ENCODE measurements around the gene RASA2. TPM values are rescaled to one million over a fixed set of nuclear protein-coding genes. Genes with fewer than 3 reads are reported as not detected.

The RASA2 gene
- total and polyA plus RNA-seq, 4 donors: 6.9 to 26.1 (median 16.6) TPM

DNA sequence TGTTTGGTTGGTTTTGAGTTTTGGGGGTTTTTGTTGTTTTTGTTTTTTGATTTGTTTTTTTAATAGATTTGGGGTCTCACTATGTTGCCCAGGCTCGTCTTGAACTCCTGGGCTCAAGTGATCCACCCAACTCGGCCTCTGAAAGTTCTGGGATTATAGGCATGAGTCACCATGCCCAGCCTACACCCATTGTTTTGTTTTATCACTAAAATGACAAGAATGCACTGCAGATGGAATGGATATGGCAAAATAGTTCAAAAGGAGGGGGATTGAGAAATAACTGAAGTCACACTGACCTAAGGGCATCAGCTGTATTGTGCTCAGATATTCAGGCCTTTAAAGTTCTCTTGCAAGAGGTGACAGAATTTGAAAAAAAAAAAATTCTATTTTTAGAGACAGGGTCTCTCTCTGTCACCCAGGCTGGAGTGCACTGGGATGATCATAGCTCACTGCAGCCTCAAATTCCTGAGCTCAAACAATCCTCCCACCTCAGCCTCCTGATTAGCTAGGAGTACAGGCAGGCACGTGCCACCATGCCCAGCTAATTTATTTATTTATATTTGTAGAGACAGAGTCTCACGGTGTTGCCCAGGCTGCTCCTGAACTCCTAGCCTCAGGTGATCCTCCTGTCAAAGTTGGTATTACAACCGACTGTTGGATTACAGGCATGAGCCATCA is 4.4 kb upstream of the RASA2 start:
- Histone ChIP-seq H3K4me3 (ENCODE audit: low read length in 2 of 2) (no peak overlapping the region), H3K4me1 (ENCODE audit: control insufficient read depth in 1 of 2, insufficient read depth in 2 of 2, low read length in 2 of 2) (no peaks in the 10 kb centered on the region), H3K36me3 (ENCODE audit: control insufficient read depth in 1 of 2, insufficient read depth in 2 of 2, low read length in 1 of 2) (no peaks in the 10 kb centered on the region), H3K27me3 (ENCODE audit: control insufficient read depth in 1 of 2, insufficient read depth in 2 of 2, low read length in 1 of 2) (no peaks in the 10 kb centered on the region), H3K9me3 (ENCODE audit: control insufficient read depth, low read length) (no peaks in the 10 kb centered on the region), H3K27ac (ENCODE audit: low read depth in 1 of 2, low read length in 2 of 2) (no peak overlapping the region)
- DNase-seq (no peak), ATAC-seq (ENCODE audit: low FRiP score) (no peak)
- intact Hi-C loops (cut with DNase I): no loop called here
- 80 to 82% methylated on average over 5 of the region's 5 CpGs for WGBS, 2 donors

DNA sequence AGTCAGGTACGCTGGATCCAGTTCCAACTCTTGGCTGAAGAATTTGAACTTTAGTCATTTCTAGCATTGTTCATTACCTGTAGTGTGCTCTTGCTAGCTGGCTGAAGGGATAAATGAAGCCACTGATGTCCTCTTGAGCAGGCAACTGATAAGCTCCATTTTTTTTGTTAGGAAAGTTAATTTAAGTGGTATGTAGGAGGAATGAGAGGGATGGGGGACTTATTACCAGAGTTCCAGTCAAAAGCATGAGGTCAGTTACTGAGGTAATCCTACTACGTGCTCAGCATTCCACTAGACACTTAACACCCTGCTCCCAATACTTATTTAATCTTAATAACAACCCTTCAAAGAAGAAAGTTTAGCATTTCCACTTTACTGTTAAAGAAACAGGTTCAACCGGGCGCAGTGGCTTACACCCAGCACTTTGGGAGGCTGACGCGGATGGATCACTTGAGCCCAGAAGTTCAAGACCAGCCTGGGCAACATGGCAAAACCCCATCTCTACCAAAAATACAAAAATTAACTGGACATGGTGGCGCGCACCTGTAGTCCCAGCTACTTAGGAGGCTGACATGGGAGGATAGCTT is 2.0 kb upstream of the RASA2 start:
- Histone ChIP-seq H3K27ac (ENCODE audit: low read depth in 1 of 2, low read length in 2 of 2) (no peak overlapping the region), H3K4me1 (ENCODE audit: control insufficient read depth in 1 of 2, insufficient read depth in 2 of 2, low read length in 2 of 2) (peaks cover 0 to 3% of the 10 kb centered on the region in 2 donors), H3K36me3 (ENCODE audit: control insufficient read depth in 1 of 2, insufficient read depth in 2 of 2, low read length in 1 of 2) (no peaks in the 10 kb centered on the region), H3K27me3 (ENCODE audit: control insufficient read depth in 1 of 2, insufficient read depth in 2 of 2, low read length in 1 of 2) (no peaks in the 10 kb centered on the region), H3K4me3 (ENCODE audit: low read length in 2 of 2) (no peak overlapping the region), H3K9me3 (ENCODE audit: control insufficient read depth, low read length) (no peaks in the 10 kb centered on the region)
- DNase-seq (no peak), ATAC-seq (ENCODE audit: low FRiP score) (no peak)
- 92 to 96% methylated on average over 8 of the region's 8 CpGs for WGBS, 2 donors
- intact Hi-C loops (cut with DNase I): loop anchor here in 1 of 2 donors (5.0 kb wide), 1 partner anchor 78 kb away; no protein-coding TSS in a partner anchor

DNA sequence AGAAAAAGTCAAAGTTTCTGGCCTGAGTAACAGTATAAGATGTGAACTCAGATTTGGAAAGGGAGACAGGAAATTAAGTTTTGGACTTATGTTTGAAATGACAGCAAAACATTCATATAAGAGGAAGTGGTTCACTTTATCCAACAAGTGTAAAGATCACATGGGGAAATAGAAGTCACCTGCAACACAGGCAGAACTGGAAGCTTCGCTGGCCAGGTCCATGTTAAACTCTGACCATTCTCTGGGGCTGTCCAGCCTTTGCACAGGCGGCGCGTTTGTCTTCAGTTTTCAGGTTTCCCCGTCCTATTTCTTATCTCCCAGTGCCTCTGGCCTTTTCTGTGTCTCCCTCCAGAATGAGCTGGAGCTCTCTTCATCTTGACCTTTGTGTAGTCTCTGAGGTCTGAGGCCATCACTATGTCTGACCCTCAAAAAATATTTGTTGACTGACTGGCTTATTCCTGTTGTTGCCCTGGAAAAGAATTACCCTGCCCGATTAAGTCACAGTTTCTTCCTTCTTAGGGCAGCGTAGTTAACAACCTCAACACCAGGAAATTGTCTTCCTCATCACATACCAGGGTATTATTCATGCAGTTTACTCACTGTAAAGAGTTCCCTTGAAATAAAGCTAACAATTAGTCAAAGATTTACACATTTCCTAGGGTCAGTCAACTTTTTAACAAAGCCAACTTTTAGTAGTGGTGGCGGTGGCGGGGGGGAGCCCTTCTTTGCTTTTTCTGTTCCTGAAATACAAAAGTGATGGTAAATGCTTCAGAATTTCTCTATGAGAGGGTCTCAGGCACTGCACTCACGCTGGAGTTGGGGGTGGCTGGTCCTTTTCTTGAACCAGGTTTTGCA is 959 bp upstream of the RASA2 start:
- Histone ChIP-seq H3K27me3 (ENCODE audit: control insufficient read depth in 1 of 2, insufficient read depth in 2 of 2, low read length in 1 of 2) (no peaks in the 10 kb centered on the region), H3K4me1 (ENCODE audit: control insufficient read depth in 1 of 2, insufficient read depth in 2 of 2, low read length in 2 of 2) (peaks cover 0 to 3% of the 10 kb centered on the region in 2 donors), H3K4me3 (ENCODE audit: low read length in 2 of 2) (peak overlapping the region in 1 of 2 donors; percentile 64), H3K9me3 (ENCODE audit: control insufficient read depth, low read length) (no peaks in the 10 kb centered on the region), H3K27ac (ENCODE audit: low read depth in 1 of 2, low read length in 2 of 2) (peak overlapping the region in 1 of 2 donors; percentile 21), H3K36me3 (ENCODE audit: control insufficient read depth in 1 of 2, insufficient read depth in 2 of 2, low read length in 1 of 2) (no peaks in the 10 kb centered on the region)
- intact Hi-C loops (cut with DNase I): loop anchor here in 1 of 2 donors (5.0 kb wide), 1 partner anchor 76 kb away; no protein-coding TSS in a partner anchor
- ATAC-seq (ENCODE audit: low FRiP score) (no peak), DNase-seq (peak in 1 of 2 donors; percentile 47)
- 58 to 65% methylated on average over 10 of the region's 10 CpGs for WGBS, 2 donors

DNA sequence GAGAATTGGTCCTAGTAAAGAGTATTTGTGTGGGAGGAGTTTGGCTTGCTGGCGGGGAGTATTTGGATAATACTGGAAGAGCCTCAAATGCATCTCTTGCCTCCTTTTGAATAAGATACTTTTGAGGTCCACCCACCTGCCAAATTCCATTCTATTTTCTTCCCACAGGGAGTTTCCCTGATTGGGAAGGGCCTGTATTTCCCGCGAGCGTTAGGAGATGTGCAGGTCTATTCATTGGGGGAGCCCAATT is 406 bp upstream of the RASA2 start:
- H3K9me3 ChIP-seq (ENCODE audit: control insufficient read depth, low read length): no peaks in the 10 kb centered on the region
- no peaks in the 10 kb centered on the region for H3K36me3 ChIP-seq (ENCODE audit: control insufficient read depth in 1 of 2, insufficient read depth in 2 of 2, low read length in 1 of 2)
- no peaks in the 10 kb centered on the region for H3K27me3 ChIP-seq (ENCODE audit: control insufficient read depth in 1 of 2, insufficient read depth in 2 of 2, low read length in 1 of 2)
- peak overlapping the region; percentile 64 to 98 for H3K4me3 ChIP-seq (ENCODE audit: low read length in 2 of 2)
- H3K27ac ChIP-seq (ENCODE audit: low read depth in 1 of 2, low read length in 2 of 2): peak overlapping the region in 1 of 2 donors; percentile 21
- peaks cover 0 to 3% of the 10 kb centered on the region in 2 donors for H3K4me1 ChIP-seq (ENCODE audit: control insufficient read depth in 1 of 2, insufficient read depth in 2 of 2, low read length in 2 of 2)
- WGBS, 2 donors: 1% methylated on average over 4 of the region's 4 CpGs
- ATAC-seq (ENCODE audit: low FRiP score): no peak
- intact Hi-C loops (cut with DNase I): loop anchor here in 1 of 2 donors (5.0 kb wide), 1 partner anchor 76 kb away; no protein-coding TSS in a partner anchor
- DNase-seq: no peak

DNA sequence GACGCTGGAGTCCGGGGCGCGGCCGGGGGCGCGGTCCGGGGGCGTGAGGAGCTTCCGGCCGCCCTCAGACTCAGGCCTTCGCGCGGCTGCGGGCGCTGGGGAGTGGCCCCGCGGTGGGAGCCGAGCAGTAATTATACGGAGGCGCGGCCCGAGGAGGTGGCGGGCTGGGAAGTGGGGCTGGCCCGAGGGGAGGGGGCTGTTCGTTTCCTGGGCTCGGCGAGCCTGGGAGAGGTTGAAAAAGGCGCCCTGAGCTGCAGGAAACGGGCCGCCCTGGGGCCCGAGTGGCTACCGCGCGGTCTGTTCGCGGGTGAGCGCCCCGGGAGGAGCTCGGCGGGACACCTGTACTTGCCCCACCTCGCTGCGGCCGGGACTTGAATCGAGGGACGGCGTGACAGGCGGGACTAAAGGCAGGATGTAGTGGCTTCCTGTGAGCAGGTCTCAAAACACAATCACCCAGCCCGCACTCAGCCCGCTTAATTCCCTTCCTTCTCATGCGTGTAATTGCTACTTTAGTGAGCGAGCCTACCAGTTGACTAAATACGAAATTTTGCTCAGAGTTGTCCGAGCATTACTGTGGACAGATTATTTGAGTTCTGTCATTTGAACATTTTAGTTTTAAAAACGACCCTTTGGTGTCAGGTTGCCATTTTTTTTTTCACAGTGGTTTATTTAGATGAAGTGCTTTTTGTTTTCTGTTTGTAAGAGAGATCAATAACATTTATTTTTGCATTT is 860 bp downstream of the RASA2 start:
- peak overlapping the region; percentile 71 to 89 for H3K27ac ChIP-seq (ENCODE audit: low read depth in 1 of 2, low read length in 2 of 2)
- WGBS, 2 donors: 0% methylated on average over 42 to 55 of the region's 55 CpGs
- no peaks in the 10 kb centered on the region for H3K27me3 ChIP-seq (ENCODE audit: control insufficient read depth in 1 of 2, insufficient read depth in 2 of 2, low read length in 1 of 2)
- peak; percentile 77 for ATAC-seq (ENCODE audit: low FRiP score)
- peaks cover 0 to 3% of the 10 kb centered on the region in 2 donors for H3K4me1 ChIP-seq (ENCODE audit: control insufficient read depth in 1 of 2, insufficient read depth in 2 of 2, low read length in 2 of 2)
- intact Hi-C loops (cut with DNase I): loop anchor here in 1 of 2 donors (5.0 kb wide), 1 partner anchor 75 kb away; no protein-coding TSS in a partner anchor
- H3K36me3 ChIP-seq (ENCODE audit: control insufficient read depth in 1 of 2, insufficient read depth in 2 of 2, low read length in 1 of 2): no peaks in the 10 kb centered on the region
- no peaks in the 10 kb centered on the region for H3K9me3 ChIP-seq (ENCODE audit: control insufficient read depth, low read length)
- DNase-seq: peak; percentile 83 to 88
- peak overlapping the region; percentile 64 to 98 for H3K4me3 ChIP-seq (ENCODE audit: low read length in 2 of 2)

DNA sequence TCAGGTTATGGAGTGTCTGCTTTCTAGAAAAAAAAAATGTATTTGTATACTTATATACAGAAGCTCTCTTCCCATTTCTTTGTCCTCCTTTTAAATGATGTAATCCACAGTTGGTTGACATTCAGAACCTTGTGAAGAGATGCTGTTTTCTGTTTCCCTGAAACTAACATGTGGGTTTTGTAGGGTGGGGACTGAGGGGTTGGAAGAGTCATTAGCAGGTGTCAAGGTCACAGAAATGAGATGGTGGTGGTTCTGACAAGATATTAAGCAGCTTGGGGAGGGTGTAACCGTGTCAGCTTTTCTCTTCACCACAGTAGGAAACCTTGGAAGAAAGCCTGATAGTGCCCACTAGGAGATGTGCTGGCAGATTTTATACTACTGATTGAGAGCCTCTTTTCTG is 2.4 kb downstream of the RASA2 start:
- Histone ChIP-seq H3K27ac (ENCODE audit: low read depth in 1 of 2, low read length in 2 of 2) (no peak overlapping the region), H3K36me3 (ENCODE audit: control insufficient read depth in 1 of 2, insufficient read depth in 2 of 2, low read length in 1 of 2) (no peaks in the 10 kb centered on the region), H3K4me3 (ENCODE audit: low read length in 2 of 2) (no peak overlapping the region), H3K9me3 (ENCODE audit: control insufficient read depth, low read length) (no peaks in the 10 kb centered on the region), H3K4me1 (ENCODE audit: control insufficient read depth in 1 of 2, insufficient read depth in 2 of 2, low read length in 2 of 2) (peaks cover 0 to 3% of the 10 kb centered on the region in 2 donors), H3K27me3 (ENCODE audit: control insufficient read depth in 1 of 2, insufficient read depth in 2 of 2, low read length in 1 of 2) (no peaks in the 10 kb centered on the region)
- intact Hi-C loops (cut with DNase I): loop anchor here in 1 of 2 donors (5.0 kb wide), 1 partner anchor 73 kb away; no protein-coding TSS in a partner anchor
- ATAC-seq (ENCODE audit: low FRiP score): no peak
- 86 to 89% methylated on average over 1 of the region's 1 CpG for WGBS, 2 donors
- DNase-seq: no peak

DNA sequence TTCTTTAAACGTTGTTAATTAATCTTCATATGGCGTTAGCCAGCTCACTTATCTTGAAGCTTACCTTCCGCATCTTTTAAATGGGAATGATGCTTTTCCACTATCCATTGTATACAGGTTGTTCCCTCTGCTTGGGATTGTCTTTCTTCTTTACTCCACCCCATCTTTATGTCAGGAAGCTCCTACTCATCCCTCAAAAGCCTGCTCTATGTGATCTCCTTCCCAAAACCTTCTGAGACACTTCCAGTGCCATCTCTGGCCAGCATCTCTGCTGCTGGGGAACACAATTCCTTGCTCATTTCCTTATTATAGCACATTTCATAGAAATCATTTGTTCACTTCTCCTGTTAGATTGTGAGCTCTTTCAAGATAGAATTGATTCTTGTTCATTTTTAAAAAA is 4.3 kb downstream of the RASA2 start:
- Histone ChIP-seq H3K4me3 (ENCODE audit: low read length in 2 of 2) (no peak overlapping the region), H3K9me3 (ENCODE audit: control insufficient read depth, low read length) (no peaks in the 10 kb centered on the region), H3K27me3 (ENCODE audit: control insufficient read depth in 1 of 2, insufficient read depth in 2 of 2, low read length in 1 of 2) (no peaks in the 10 kb centered on the region), H3K36me3 (ENCODE audit: control insufficient read depth in 1 of 2, insufficient read depth in 2 of 2, low read length in 1 of 2) (no peaks in the 10 kb centered on the region), H3K4me1 (ENCODE audit: control insufficient read depth in 1 of 2, insufficient read depth in 2 of 2, low read length in 2 of 2) (peaks cover 0 to 3% of the 10 kb centered on the region in 2 donors), H3K27ac (ENCODE audit: low read depth in 1 of 2, low read length in 2 of 2) (no peak overlapping the region)
- ATAC-seq (ENCODE audit: low FRiP score) (no peak), DNase-seq (no peak)
- intact Hi-C loops (cut with DNase I): no loop called here
- WGBS, 2 donors: 89 to 91% methylated on average over 3 of the region's 3 CpGs

DNA sequence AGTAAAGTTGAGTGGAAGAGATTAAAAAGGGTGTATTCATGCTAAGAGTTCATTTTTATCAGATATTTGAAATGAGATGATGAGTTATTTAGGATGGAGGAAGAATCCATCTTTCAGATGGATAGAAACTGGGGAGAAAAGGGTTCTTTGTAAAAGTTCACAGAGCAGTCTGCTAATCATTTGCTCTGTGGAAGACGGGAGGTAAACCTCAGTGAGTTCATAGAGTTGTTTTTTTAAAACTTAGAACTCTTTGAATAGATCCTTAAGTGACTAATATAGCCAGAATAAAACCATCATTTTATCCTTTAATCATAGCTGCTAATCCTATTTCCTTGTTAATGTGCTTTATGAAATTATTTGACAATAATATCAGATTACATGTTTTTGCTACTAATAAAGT is 5.1 kb downstream of the RASA2 start:
- Histone ChIP-seq H3K9me3 (ENCODE audit: control insufficient read depth, low read length) (no peaks in the 10 kb centered on the region), H3K36me3 (ENCODE audit: control insufficient read depth in 1 of 2, insufficient read depth in 2 of 2, low read length in 1 of 2) (no peaks in the 10 kb centered on the region), H3K4me1 (ENCODE audit: control insufficient read depth in 1 of 2, insufficient read depth in 2 of 2, low read length in 2 of 2) (peaks cover 0 to 3% of the 10 kb centered on the region in 2 donors), H3K4me3 (ENCODE audit: low read length in 2 of 2) (no peak overlapping the region), H3K27ac (ENCODE audit: low read depth in 1 of 2, low read length in 2 of 2) (no peak overlapping the region), H3K27me3 (ENCODE audit: control insufficient read depth in 1 of 2, insufficient read depth in 2 of 2, low read length in 1 of 2) (no peaks in the 10 kb centered on the region)
- no peak for ATAC-seq (ENCODE audit: low FRiP score)
- no peak for DNase-seq
- intact Hi-C loops (cut with DNase I): no loop called here
- WGBS, 2 donors: 77 to 82% methylated on average over 1 of the region's 1 CpG
